CD8-positive, alpha-beta memory T cell (primary cell): ENCODE results near the gene YBX2. TPM values are rescaled to one million over a fixed set of nuclear protein-coding genes. Genes with fewer than 3 reads are reported as not detected.

Experiments used
- CTCF ChIA-PET: fragments of 350-600 bp; sonication (Branson Sonifier 250); formaldehyde crosslinking; loops from one replicate; lab custom pipeline; 2021; ENCODE audit warnings: antibody characterized with exemption; lab: Charles Lee
- POLR2A ChIA-PET: fragments of 350-600 bp; sonication (Branson Sonifier 250); formaldehyde crosslinking; loops from one replicate; lab custom pipeline; 2021; ENCODE audit warnings: antibody characterized with exemption; lab: Charles Lee
- DNase-seq, 5 donors: peaks; one replicate each; pipeline versions ENCODE4 v3.0.0 to v3.0.0-alpha.2; 2020 to 2022; ENCODE audit warnings: mixed read lengths in 1 of 5
- H3K27ac ChIP-seq: one replicate; pipeline ENCODE4 v1.7.0; 2013; ENCODE audit warnings: low read depth, mild to moderate bottlenecking, low read length, moderate library complexity
- H3K27me3 ChIP-seq: 2 replicates; pipeline ENCODE4 v1.7.0; 2013; ENCODE audit warnings: low read length, mild to moderate bottlenecking; ENCODE audit not compliant: insufficient read depth, poor library complexity, severe bottlenecking
- H3K36me3 ChIP-seq: 2 replicates; pipeline ENCODE4 v1.7.0; 2013; ENCODE audit warnings: mild to moderate bottlenecking, low read length, moderate library complexity; ENCODE audit not compliant: insufficient read depth
- H3K4me1 ChIP-seq: 2 replicates; pipeline ENCODE4 v1.7.0; 2013; ENCODE audit warnings: mild to moderate bottlenecking, low read length, moderate library complexity; ENCODE audit not compliant: insufficient read depth
- H3K4me3 ChIP-seq: 2 replicates; pipeline ENCODE4 v1.7.0; 2013; ENCODE audit warnings: mild to moderate bottlenecking, low read length
- H3K9me3 ChIP-seq: 2 replicates; pipeline ENCODE4 v1.7.0; 2013; ENCODE audit warnings: mild to moderate bottlenecking, low read length
- H3K27ac Mint-ChIP-seq, 8 donors: one replicate each; pipeline ENCODE4 v1.8.0; 2020 to 2021; ENCODE audit warnings: mixed read lengths in 8 of 8, mild to moderate bottlenecking in 6 of 8, inconsistent platforms in 3 of 8, moderate library complexity in 3 of 8
- H3K27me3 Mint-ChIP-seq, 2 donors: one replicate each; pipeline ENCODE4 v1.8.0; 2020 to 2021; ENCODE audit warnings: mixed read lengths in 2 of 2, mild to moderate bottlenecking in 1 of 2, moderate library complexity in 1 of 2
- H3K36me3 Mint-ChIP-seq, 3 donors: one replicate each; pipeline ENCODE4 v1.8.0; 2020 to 2021; ENCODE audit warnings: mixed read lengths in 3 of 3, inconsistent platforms in 1 of 3, mild to moderate bottlenecking in 1 of 3
- H3K4me1 Mint-ChIP-seq, 3 donors: one replicate each; pipeline ENCODE4 v1.8.0; 2020 to 2021; ENCODE audit warnings: mixed read lengths in 3 of 3, inconsistent platforms in 1 of 3, mild to moderate bottlenecking in 1 of 3
- H3K4me3 Mint-ChIP-seq, 7 donors: one replicate each; pipeline ENCODE4 v1.8.0; 2020 to 2021; ENCODE audit warnings: mixed read lengths in 7 of 7, mild to moderate bottlenecking in 6 of 7, moderate library complexity in 4 of 7, inconsistent platforms in 2 of 7
- H3K9me3 Mint-ChIP-seq, 5 donors: one replicate each; pipeline ENCODE4 v1.8.0; 2020 to 2022; ENCODE audit warnings: mixed read lengths in 5 of 5, mild to moderate bottlenecking in 3 of 5, moderate library complexity in 2 of 5, inconsistent platforms in 1 of 5
- polyA plus RNA-seq: library from polyadenylated mRNA; unstranded; fragments of 300-500 nt; fragmentation: Illumina TruSeq; gene quantifications from one replicate; pipeline ENCODE4 v1.2.3, GENCODE V29; 2021
- total RNA-seq, 2 experiments: library from RNA; stranded (reverse); gene quantifications; one replicate each; pipeline ENCODE4 v1.2.3, GENCODE V29; 2021

Gene YBX2
- total and polyA plus RNA-seq, 3 experiments from 2014 or later, result 0.07 to 0.26 TPM; not detected in 1

DNA sequence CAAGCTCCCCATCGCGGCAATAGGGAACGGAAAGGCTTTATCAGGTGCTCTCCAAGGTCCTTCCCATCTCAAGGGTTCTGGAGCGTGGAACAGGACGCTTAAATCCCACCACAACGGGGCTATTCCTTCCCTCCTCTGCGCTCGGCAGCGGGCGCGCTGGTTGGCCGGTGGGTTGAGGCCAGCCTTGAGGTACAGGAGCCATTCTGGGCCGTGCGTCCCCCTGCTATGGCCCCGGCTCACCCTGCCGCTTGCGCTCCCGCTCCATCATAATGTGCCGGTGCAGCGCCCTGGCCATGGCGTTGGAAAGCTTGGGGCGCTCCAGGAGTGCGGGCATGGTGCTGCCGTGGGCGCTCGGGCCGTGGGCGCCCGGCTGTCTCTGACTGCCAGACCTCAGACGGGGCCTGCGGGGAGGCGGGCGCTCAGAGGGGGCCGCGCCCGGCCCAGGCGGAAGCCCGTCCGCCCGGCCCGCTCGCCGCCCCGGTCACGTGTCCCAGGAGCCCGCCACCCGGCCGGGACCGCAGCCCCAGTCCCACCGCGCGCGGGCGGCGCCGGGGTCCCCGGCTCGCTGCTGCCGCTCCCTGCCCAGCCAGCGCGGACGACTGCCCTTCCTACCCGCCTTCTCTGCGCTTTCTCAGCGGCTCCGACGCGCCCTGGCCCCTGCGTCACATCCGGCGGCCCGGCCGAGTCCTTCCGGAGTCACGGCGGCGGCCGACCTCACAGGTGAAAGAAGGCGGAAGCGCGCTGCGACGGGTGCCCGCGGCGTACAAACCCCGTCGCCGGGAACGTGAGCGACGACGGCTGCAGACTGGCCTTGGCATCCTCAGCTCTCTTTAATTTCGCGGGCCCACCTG lies 20.5 kb upstream of the YBX2 start, which contains the start of gene GPS2:
Gene GPS2 (minus strand): TSS at position 642 of the 851 bp plus-strand sequence. CDS start 308 bp downstream, at position 334.
- POLR2A ChIA-PET, result interaction anchor here (0.7 to 3.8 kb wide), 5 partner anchors 12 to 165 kb away, joined by 3 to 17 read pairs (median 4); partner anchors contain the start of genes ACAP1 and ZBTB4
- Mint-ChIP-seq H3K36me3 (peaks cover 13 to 83% (median 17%) of the 10 kb centered on the region in 3 donors), H3K27ac (peak within 1 kb of the TSS; percentile 92 to 97 (median 94)), H3K4me3 (peak within 1 kb of the TSS; percentile 87 to 96 (median 92)), H3K27me3 (peaks cover 0 to 8% of the 10 kb centered on the region in 2 donors), H3K4me1 (peaks cover 44 to 58% (median 48%) of the 10 kb centered on the region in 3 donors), H3K9me3 (no peaks in the 10 kb centered on the region)
- H3K27me3 ChIP-seq, result no peaks in the 10 kb centered on the region
- CTCF ChIA-PET, result interaction anchor here (0.7 to 1.9 kb wide), 6 partner anchors 10 to 269 kb away, joined by 3 to 8 read pairs (median 4); no protein-coding TSS in a partner anchor
- H3K27ac ChIP-seq, result peak within 1 kb of the TSS; percentile 76
- H3K36me3 ChIP-seq, result peaks cover 40% of the 10 kb centered on the region
- peak within 1 kb of the TSS; percentile 66 for H3K4me3 ChIP-seq
- DNase-seq, result peak; percentile 88 to 94 (median 90)
- peaks cover 49% of the 10 kb centered on the region for H3K4me1 ChIP-seq
- no peaks in the 10 kb centered on the region for H3K9me3 ChIP-seq

- Mint-ChIP-seq H3K27me3 (peaks cover 0 to 8% of the 10 kb centered on the region in 2 donors), H3K36me3 (peaks cover 13 to 90% (median 20%) of the 10 kb centered on the region in 3 donors), H3K27ac (peak overlapping the region; percentile 87 to 95 (median 92)), H3K4me3 (peak overlapping the region; percentile 75 to 93 (median 79)), H3K4me1 (peaks cover 52 to 66% (median 57%) of the 10 kb centered on the region in 3 donors), H3K9me3 (no peaks in the 10 kb centered on the region)
- Histone ChIP-seq H3K27me3 (no peaks in the 10 kb centered on the region), H3K4me3 (peak overlapping the region; percentile 66), H3K4me1 (peaks cover 57% of the 10 kb centered on the region), H3K9me3 (no peaks in the 10 kb centered on the region), H3K27ac (peak overlapping the region; percentile 76), H3K36me3 (peaks cover 46% of the 10 kb centered on the region)
- CTCF ChIA-PET, result interaction anchor here (0.7 to 1.9 kb wide), 8 partner anchors 10 to 268 kb away, joined by 3 to 8 read pairs (median 4); partner anchors contain the start of gene NEURL4
- no peak for DNase-seq
- POLR2A ChIA-PET, result interaction anchor here (0.6 to 3.8 kb wide), 6 partner anchors 15 to 121 kb away, joined by 3 to 17 read pairs (median 4); partner anchors contain the start of genes ACAP1, NEURL4 and TMEM102
These were observed 19.7 kb upstream of the YBX2 start for GRCh38 chr17:7313890-7314718.

GRCh38 chr17:7313088-7313889 lies 18.9 kb upstream of the YBX2 start:
- no peak overlapping the region for H3K4me3 ChIP-seq
- H3K9me3 ChIP-seq, result no peaks in the 10 kb centered on the region
- ChIA-PET POLR2A (interaction anchor here (0.6 to 3.8 kb wide), 4 partner anchors 16 to 122 kb away, joined by 3 to 17 read pairs (median 4); partner anchors contain the start of genes ACAP1, NEURL4 and TMEM102), CTCF (interaction anchor here (1.2 to 1.9 kb wide), 7 partner anchors 11 to 202 kb away, joined by 3 to 8 read pairs (median 3); partner anchors contain the start of gene NEURL4)
- H3K4me1 Mint-ChIP-seq, result peaks cover 58 to 72% (median 64%) of the 10 kb centered on the region in 3 donors
- H3K27me3 ChIP-seq, result no peaks in the 10 kb centered on the region
- peaks cover 13 to 90% (median 20%) of the 10 kb centered on the region in 3 donors for H3K36me3 Mint-ChIP-seq
- H3K27ac Mint-ChIP-seq, result peak overlapping the region; percentile 87 to 95 (median 92)
- H3K4me3 Mint-ChIP-seq, result peak overlapping the region; percentile 72 to 93 (median 79)
- peaks cover 46% of the 10 kb centered on the region for H3K36me3 ChIP-seq
- peak in 1 of 5 donors; percentile 19 for DNase-seq
- H3K4me1 ChIP-seq, result peaks cover 58% of the 10 kb centered on the region
- no peaks in the 10 kb centered on the region for H3K9me3 Mint-ChIP-seq
- H3K27me3 Mint-ChIP-seq, result peaks cover 0 to 13% of the 10 kb centered on the region in 2 donors
- no peak overlapping the region for H3K27ac ChIP-seq

DNA sequence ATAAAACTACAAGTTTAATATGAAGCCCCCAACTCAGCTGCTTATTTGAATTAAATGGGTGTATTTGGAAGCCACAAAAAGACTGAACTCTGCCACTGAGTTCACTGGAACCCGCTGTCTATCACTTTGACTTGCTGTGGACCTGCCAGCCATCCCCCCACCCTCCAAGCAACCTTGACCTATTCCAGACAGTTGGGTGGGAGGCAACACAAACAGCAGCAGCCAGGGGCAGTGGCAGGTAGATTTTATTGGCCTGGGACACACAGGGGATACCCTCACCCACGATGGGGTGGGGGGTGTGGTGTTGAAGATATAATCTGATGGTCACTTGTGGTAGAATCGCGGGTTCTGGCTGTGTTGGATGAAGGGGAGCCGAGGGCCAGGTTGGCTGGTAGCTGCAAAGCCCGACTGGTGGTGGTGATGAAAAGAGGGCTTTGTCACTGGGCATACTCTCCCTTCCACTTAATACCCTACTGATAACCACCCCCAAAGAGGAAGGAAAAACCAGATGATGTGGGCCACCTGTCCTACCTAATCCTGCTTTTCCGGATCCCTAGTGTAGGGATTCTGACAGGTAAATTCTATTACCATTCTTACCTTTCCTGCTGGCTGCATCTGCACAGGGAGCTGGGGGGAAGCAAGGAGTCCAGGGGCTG lies 18.1 kb upstream of the YBX2 start:
- H3K27ac ChIP-seq, result no peak overlapping the region
- Mint-ChIP-seq H3K9me3 (no peaks in the 10 kb centered on the region), H3K4me1 (peaks cover 58 to 72% (median 64%) of the 10 kb centered on the region in 3 donors), H3K27ac (peak overlapping the region in 7 of 8 donors; percentile 72 to 93 (median 92)), H3K4me3 (peak overlapping the region in 6 of 7 donors; percentile 72 to 93 (median 80)), H3K36me3 (peaks cover 13 to 84% (median 16%) of the 10 kb centered on the region in 3 donors), H3K27me3 (peaks cover 0 to 13% of the 10 kb centered on the region in 2 donors)
- H3K9me3 ChIP-seq, result no peaks in the 10 kb centered on the region
- H3K4me1 ChIP-seq, result peaks cover 58% of the 10 kb centered on the region
- no peaks in the 10 kb centered on the region for H3K27me3 ChIP-seq
- H3K4me3 ChIP-seq, result no peak overlapping the region
- peaks cover 46% of the 10 kb centered on the region for H3K36me3 ChIP-seq
- ChIA-PET CTCF (interaction anchor here (1.0 to 1.9 kb wide), 4 partner anchors 12 to 124 kb away, joined by 3 to 8 read pairs (median 4); partner anchors contain the start of gene SLC2A4), POLR2A (interaction anchor here (1.3 to 1.5 kb wide), 2 partner anchors 18 to 123 kb away, joined by 3 to 4 read pairs; partner anchors contain the start of gene TMEM102)
- DNase-seq, result no peak

DNA sequence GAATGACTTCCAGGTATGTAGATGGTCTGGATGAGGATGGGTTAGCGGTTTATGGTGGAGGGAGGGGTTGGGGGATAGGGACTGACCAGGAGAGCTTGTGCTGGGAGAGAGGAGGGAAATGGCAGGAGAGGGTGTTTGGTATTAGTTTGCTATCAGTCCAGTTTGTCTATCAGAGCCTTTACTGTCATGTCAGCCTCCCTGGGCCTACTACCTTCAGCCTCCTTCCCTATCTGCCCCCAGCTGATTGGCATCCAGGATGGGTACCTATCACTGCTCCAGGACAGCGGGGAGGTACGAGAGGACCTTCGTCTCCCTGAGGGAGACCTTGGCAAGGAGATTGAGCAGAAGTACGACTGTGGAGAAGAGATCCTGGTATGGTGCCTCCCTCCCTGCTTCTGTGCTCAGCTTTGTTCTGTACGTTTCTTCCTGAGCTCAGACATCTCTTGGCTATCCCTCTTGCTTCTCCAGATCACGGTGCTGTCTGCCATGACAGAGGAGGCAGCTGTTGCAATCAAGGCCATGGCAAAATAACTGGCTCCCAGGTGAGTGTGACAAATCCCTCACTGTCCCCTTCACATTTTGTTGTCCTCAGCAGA lies 16.8 kb upstream of the YBX2 start:
- Mint-ChIP-seq H3K27ac (peak overlapping the region; percentile 68 to 99 (median 99)), H3K9me3 (peaks cover 0 to 1% (median 0%) of the 10 kb centered on the region in 5 donors), H3K4me1 (peaks cover 63 to 75% (median 66%) of the 10 kb centered on the region in 3 donors), H3K27me3 (peaks cover 0 to 13% of the 10 kb centered on the region in 2 donors), H3K4me3 (peak overlapping the region in 6 of 7 donors; percentile 16 to 94 (median 38)), H3K36me3 (peaks cover 13 to 84% (median 14%) of the 10 kb centered on the region in 3 donors)
- peaks cover 62% of the 10 kb centered on the region for H3K4me1 ChIP-seq
- no peak overlapping the region for H3K27ac ChIP-seq
- peaks cover 46% of the 10 kb centered on the region for H3K36me3 ChIP-seq
- ChIA-PET POLR2A (interaction anchor here (0.7 to 1.5 kb wide), 2 partner anchors 19 to 35 kb away, joined by 4 to 5 read pairs; no protein-coding TSS in a partner anchor), CTCF (interaction anchor here (1.0 kb wide), 1 partner anchor 30 kb away, joined by 3 read pairs; the partner anchor contains the start of gene SLC2A4)
- H3K9me3 ChIP-seq, result no peaks in the 10 kb centered on the region
- no peak for DNase-seq
- no peaks in the 10 kb centered on the region for H3K27me3 ChIP-seq
- H3K4me3 ChIP-seq, result no peak overlapping the region

- POLR2A ChIA-PET, result interaction anchor here (0.8 to 3.2 kb wide), 7 partner anchors 14 to 263 kb away, joined by 3 to 16 read pairs (median 7); partner anchors contain the start of genes ACAP1 and POLR2A
These were observed 15.2 kb upstream of the YBX2 start for GRCh38 chr17:7309628-7310027.

More at GRCh38 chr17:7309628-7310027, 15.2 kb upstream of the YBX2 start:
- Histone ChIP-seq H3K36me3 (peaks cover 46% of the 10 kb centered on the region), H3K9me3 (no peaks in the 10 kb centered on the region), H3K4me1 (peaks cover 55% of the 10 kb centered on the region), H3K4me3 (peak overlapping the region; percentile 60), H3K27ac (peak overlapping the region; percentile 98), H3K27me3 (no peaks in the 10 kb centered on the region)
- H3K27ac Mint-ChIP-seq, result peak overlapping the region; percentile 97 to 99 (median 99)
- H3K4me3 Mint-ChIP-seq, result peak overlapping the region; percentile 84 to 98 (median 95)
- CTCF ChIA-PET, result interaction anchor here (0.7 to 1.7 kb wide), 7 partner anchors 13 to 42 kb away, joined by 3 to 8 read pairs (median 4); partner anchors contain the start of gene ACAP1
- peaks cover 59 to 64% (median 61%) of the 10 kb centered on the region in 3 donors for H3K4me1 Mint-ChIP-seq
- peaks cover 13 to 73% (median 14%) of the 10 kb centered on the region in 3 donors for H3K36me3 Mint-ChIP-seq
- peaks cover 0 to 13% of the 10 kb centered on the region in 2 donors for H3K27me3 Mint-ChIP-seq
- no peak for DNase-seq
- peaks cover 0 to 1% (median 0%) of the 10 kb centered on the region in 5 donors for H3K9me3 Mint-ChIP-seq
